ENCODE data around the gene ZFYVE1. TPM values are rescaled to one million over a fixed set of nuclear protein-coding genes. Genes with fewer than 3 reads are reported as not detected.

The ZFYVE1 gene
- total RNA-seq, 1 experiment from 2014 or later, result 14.2 TPM

DNA sequence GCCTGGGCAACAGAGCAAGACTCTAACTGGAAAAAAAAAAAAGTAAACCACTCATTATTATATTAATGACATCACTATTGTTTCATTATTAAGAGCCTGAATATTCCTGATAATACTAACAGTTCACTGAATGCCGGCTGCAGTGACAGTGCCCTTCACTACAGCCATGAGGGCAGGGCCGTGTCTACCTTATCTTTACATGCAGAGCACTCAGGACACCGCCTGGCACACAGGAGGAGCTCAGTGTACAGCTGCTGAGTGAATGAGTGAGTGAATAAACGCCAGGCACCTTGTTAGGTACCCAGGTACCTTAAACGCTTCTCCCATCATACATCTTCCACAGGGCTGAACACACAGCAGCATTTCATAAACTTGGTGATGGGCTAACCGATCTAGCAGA lies 23.2 kb downstream of the ZFYVE1 start:
- no peaks in the 10 kb centered on the region for H3K79me2 ChIP-seq (ENCODE audit: insufficient read depth, low read length)

More for the DNA sequence above, 23.2 kb downstream of the ZFYVE1 start:
- Histone ChIP-seq H3K14ac (ENCODE audit: insufficient read depth, low read length) (no peak overlapping the region), H4K91ac (ENCODE audit: insufficient read length, low read depth, low read length) (no peak overlapping the region), H3K23ac (ENCODE audit: insufficient read length, low read depth, low read length) (no peak overlapping the region), H2BK120ac (ENCODE audit: low read depth, low read length, poor library complexity, severe bottlenecking) (no peak overlapping the region), H4K5ac (ENCODE audit: insufficient read length, low read depth, low read length) (no peak overlapping the region), H3K18ac (ENCODE audit: insufficient read length, low read depth, low read length) (no peak overlapping the region), H3K4me2 (ENCODE audit: insufficient read depth, insufficient read length, low read length) (no peak overlapping the region), H3K4ac (ENCODE audit: low read depth, low read length) (no peak overlapping the region), H2BK12ac (ENCODE audit: insufficient read length, low read depth, low read length) (no peak overlapping the region), H3K79me1 (ENCODE audit: insufficient read depth, low read depth, low read length, poor library complexity, severe bottlenecking) (no peaks in the 10 kb centered on the region), H3K9me3 (ENCODE audit: control insufficient read depth, low read depth, low read length) (no peaks in the 10 kb centered on the region), H4K20me1 (ENCODE audit: control insufficient read depth, insufficient read depth, insufficient read length) (no peaks in the 10 kb centered on the region), H4K8ac (replicated peaks; ENCODE audit: insufficient read length, low read depth, low read length) (no peak overlapping the region), H3K23me2 (ENCODE audit: insufficient read length, low read depth, low read length, poor library complexity, severe bottlenecking) (no peaks in the 10 kb centered on the region), H3K27ac (ENCODE audit: insufficient read length, low read depth, low read length) (no peak overlapping the region), H3K27me3 (ENCODE audit: insufficient read depth, low read length) (no peaks in the 10 kb centered on the region), H2AK5ac (ENCODE audit: insufficient read length, low read length) (no peak overlapping the region), H2BK20ac (ENCODE audit: low read depth, low read length, poor library complexity, severe bottlenecking) (no peak overlapping the region), H2BK5ac (ENCODE audit: insufficient read length, low read length) (no peak overlapping the region), H3K9ac (ENCODE audit: extremely low read depth, insufficient read length, low read length) (no peak overlapping the region), H3K4me1 (ENCODE audit: insufficient read depth, low read length) (no peaks in the 10 kb centered on the region; the same call in 1 of the 2 replicates), H3T11ph (ENCODE audit: low read length) (no peak overlapping the region), H2BK15ac (ENCODE audit: low read depth, low read length) (no peak overlapping the region), H3K56ac (ENCODE audit: insufficient read length, low read depth, low read length) (no peak overlapping the region), H2AFZ (ENCODE audit: low read length) (no peak overlapping the region)
- Mint-ChIP-seq H3K36me3 (ENCODE audit: insufficient read depth in 1 of 3, low read depth in 3 of 3) (peaks cover 0 to 8% (median 4%) of the 10 kb centered on the region in 3 experiments; a peak in 2 of 7 replicates), H3K4me3 (no peak overlapping the region), H3K4me1 (peaks cover 12 to 19% of the 10 kb centered on the region in 2 experiments), H3K27ac (peak overlapping the region in 2 of 3 experiments; percentile 3 to 80; a peak in 1 of 7 replicates), H3K27me3 (ENCODE audit: low read depth) (no peaks in the 10 kb centered on the region), H3K9me3 (no peaks in the 10 kb centered on the region)
- no peak for TF ChIP-seq CTCF (conservative IDR thresholded peaks at IDR 0.05)
- WGBS (ENCODE audit: extremely low coverage, insufficient read length, low lambda C conversion rate), result no CpG with 5 or more reads among the region's 6 CpGs
- DNase-seq, result no peak
